ENCODE results near the gene SLC35E1.

Gene SLC35E1

DNA sequence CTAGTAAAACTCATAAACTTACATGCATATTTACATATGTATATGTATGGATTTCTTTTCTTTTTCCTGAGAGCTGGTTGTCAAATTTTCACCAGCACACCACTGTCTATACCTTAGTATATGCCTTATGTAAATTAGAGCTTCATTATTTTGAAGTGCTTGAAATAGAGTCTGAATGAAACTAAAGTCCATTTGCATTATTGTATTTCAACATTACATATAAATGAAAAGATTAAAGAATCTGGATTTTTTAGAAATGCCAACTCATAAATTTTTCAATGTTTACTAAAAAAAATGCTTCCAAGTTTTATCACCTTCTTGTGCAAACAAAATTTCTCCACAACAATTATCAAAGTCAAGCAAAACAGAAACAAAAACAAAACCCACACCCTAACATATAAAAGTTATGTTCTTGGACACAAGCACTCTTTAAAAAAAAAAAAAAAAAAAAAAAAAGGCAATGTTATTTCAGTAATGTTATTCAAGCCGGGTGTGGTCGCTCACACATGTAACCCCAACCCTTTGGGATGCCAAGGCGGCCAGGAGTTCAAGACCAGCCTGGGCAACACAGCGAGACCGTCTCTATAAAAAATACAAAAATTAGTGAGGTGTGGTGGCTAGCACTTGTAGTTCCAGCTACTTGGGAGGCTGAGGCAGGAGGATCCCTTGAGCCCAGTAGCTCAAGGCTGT lies 37.4 kb upstream of the SLC35E1 start:
- peaks cover 54 to 59% of the 10 kb centered on the region in 2 experiments for H3K4me1 ChIP-seq (ENCODE audit: control insufficient read depth in 1 of 2, insufficient read depth in 1 of 2, low read depth in 1 of 2, low read length in 1 of 2)
- H3K36me3 ChIP-seq, result no peaks in the 10 kb centered on the region
- H3K9me3 ChIP-seq, result no peaks in the 10 kb centered on the region
- no peaks in the 10 kb centered on the region for H3K27me3 ChIP-seq
- H3K4me3 ChIP-seq (ENCODE audit: low read depth in 1 of 2, low read length in 1 of 2), result no peak overlapping the region
- TF ChIP-seq, protein P1, sequence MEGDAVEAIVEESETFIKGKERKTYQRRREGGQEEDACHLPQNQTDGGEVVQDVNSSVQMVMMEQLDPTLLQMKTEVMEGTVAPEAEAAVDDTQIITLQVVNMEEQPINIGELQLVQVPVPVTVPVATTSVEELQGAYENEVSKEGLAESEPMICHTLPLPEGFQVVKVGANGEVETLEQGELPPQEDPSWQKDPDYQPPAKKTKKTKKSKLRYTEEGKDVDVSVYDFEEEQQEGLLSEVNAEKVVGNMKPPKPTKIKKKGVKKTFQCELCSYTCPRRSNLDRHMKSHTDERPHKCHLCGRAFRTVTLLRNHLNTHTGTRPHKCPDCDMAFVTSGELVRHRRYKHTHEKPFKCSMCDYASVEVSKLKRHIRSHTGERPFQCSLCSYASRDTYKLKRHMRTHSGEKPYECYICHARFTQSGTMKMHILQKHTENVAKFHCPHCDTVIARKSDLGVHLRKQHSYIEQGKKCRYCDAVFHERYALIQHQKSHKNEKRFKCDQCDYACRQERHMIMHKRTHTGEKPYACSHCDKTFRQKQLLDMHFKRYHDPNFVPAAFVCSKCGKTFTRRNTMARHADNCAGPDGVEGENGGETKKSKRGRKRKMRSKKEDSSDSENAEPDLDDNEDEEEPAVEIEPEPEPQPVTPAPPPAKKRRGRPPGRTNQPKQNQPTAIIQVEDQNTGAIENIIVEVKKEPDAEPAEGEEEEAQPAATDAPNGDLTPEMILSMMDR (IDR thresholded peaks at IDR 0.05), result no peak
- no peak overlapping the region for H3K27ac ChIP-seq

DNA sequence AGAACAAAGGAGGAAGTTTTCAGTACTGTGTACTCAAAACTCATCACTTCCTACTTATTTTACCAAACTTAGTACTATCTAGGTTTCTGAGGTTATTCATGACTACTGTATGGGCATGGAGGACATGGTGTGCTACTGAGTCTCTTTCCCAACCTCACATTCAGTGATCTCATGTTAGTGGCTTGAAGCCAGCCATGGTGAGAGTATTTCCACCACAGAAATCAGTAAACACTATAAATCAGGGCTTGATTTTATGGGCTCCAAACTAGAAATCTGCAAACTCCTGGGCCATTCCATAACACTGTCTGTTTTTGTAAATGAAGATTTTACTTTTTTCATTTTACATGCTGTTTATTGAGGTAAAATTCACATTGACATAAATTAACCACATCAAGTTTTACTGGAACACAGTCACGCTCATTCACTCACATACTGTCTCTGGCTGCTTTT lies 36.1 kb upstream of the SLC35E1 start:
- Histone ChIP-seq H3K4me3 (ENCODE audit: low read depth in 1 of 2, low read length in 1 of 2) (no peak overlapping the region), H3K27me3 (no peaks in the 10 kb centered on the region), H3K4me1 (ENCODE audit: control insufficient read depth in 1 of 2, insufficient read depth in 1 of 2, low read depth in 1 of 2, low read length in 1 of 2) (peaks cover 40 to 46% of the 10 kb centered on the region in 2 experiments), H3K9me3 (no peaks in the 10 kb centered on the region), H3K27ac (peak overlapping the region; percentile 59), H3K36me3 (no peaks in the 10 kb centered on the region)
- TF ChIP-seq, protein P1 (IDR thresholded peaks at IDR 0.05), result no peak

DNA sequence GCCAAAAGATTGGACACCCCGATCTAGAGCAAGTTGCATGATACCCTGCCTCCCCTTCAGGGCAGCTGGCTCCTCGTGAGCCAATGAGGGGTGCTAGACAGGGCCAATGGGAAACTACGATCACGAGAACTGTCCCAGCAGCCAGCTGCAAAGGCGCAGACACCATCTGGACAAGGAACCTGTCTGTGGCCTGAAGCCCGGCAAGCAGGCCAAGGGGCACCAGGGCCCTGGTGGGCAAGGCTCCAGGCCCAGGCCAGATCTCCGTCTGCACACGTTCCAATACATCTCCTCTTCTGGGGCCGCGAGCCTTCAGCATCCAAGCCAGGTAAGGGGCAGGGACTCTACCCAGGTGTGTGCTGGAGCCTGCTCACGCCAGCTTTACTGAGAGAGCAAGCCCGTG lies 35.6 kb upstream of the SLC35E1 start:
- Histone ChIP-seq H3K4me1 (ENCODE audit: control insufficient read depth in 1 of 2, insufficient read depth in 1 of 2, low read depth in 1 of 2, low read length in 1 of 2) (peaks cover 35 to 41% of the 10 kb centered on the region in 2 experiments), H3K9me3 (no peaks in the 10 kb centered on the region), H3K4me3 (ENCODE audit: low read depth in 1 of 2, low read length in 1 of 2) (no peak overlapping the region), H3K36me3 (no peaks in the 10 kb centered on the region), H3K27ac (peak overlapping the region; percentile 59), H3K27me3 (no peaks in the 10 kb centered on the region)
- TF ChIP-seq, protein P1 (IDR thresholded peaks at IDR 0.05), result no peak

DNA sequence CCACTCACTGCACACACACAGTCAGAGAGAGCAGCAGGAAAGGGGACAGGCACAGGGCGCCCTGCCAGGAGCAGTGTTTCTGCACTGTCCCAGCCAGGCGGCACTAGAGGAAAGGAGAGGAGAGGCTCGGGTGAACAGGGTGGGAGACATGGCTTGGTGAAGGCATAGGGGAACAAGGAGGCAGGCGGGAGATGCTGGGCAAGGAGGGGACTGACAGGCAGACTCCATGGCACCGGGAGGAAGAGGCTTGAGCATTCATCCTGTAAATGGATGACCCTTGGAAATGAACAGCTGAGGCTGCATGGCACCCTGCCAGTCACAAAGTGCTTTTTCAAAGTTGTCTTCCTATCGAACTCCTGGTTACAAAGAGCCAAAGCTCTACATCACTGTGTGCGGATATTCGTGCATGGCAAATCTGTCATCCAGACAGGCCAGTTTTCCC lies 33.4 kb upstream of the SLC35E1 start:
- TF ChIP-seq, protein P1 (IDR thresholded peaks at IDR 0.05), result no peak
- no peaks in the 10 kb centered on the region for H3K27me3 ChIP-seq
- no peaks in the 10 kb centered on the region for H3K9me3 ChIP-seq
- no peak overlapping the region for H3K4me3 ChIP-seq (ENCODE audit: low read depth in 1 of 2, low read length in 1 of 2)
- H3K27ac ChIP-seq, result no peak overlapping the region
- H3K4me1 ChIP-seq (ENCODE audit: control insufficient read depth in 1 of 2, insufficient read depth in 1 of 2, low read depth in 1 of 2, low read length in 1 of 2), result peaks cover 13 to 18% of the 10 kb centered on the region in 2 experiments
- H3K36me3 ChIP-seq, result no peaks in the 10 kb centered on the region

DNA sequence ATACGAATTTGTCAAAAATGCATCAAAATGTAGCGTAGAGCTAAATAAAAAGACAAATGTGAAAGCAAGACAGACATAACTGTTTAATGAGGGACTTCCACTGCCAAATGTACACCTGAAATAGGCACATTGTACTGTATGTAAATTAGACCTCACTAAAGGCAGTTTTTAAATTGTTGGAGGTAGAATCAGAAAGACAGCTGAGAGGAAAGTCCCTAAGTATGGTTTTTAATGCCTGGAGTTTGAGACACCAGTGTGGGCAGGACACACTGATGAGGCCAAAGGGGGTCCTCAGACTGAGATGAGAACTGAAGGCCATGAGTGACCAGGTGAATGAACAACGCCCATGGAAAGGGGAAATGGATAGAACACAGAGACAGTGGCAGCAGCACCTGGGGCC lies 32.9 kb upstream of the SLC35E1 start:
- no peak overlapping the region for H3K27ac ChIP-seq
- H3K4me1 ChIP-seq (ENCODE audit: control insufficient read depth in 1 of 2, insufficient read depth in 1 of 2, low read depth in 1 of 2, low read length in 1 of 2), result peaks cover 11 to 17% of the 10 kb centered on the region in 2 experiments
- H3K4me3 ChIP-seq (ENCODE audit: low read depth in 1 of 2, low read length in 1 of 2), result no peak overlapping the region
- TF ChIP-seq, protein P1 (IDR thresholded peaks at IDR 0.05), result no peak
- H3K36me3 ChIP-seq, result no peaks in the 10 kb centered on the region
- no peaks in the 10 kb centered on the region for H3K27me3 ChIP-seq
- H3K9me3 ChIP-seq, result no peaks in the 10 kb centered on the region
